ENCODE data around the gene ADAMTS12. TPM values are rescaled to one million over a fixed set of nuclear protein-coding genes. Genes with fewer than 3 reads are reported as not detected.

Gene ADAMTS12
- total and polyA plus RNA-seq, 9 of the 15 experiments (the other 6 are each of a cell fraction or from before 2014, with no cell fraction given): 0.11 TPM; not detected in 8

GRCh38 chr5:33936004-33936380, 44.2 kb upstream of the ADAMTS12 start:
- intact Hi-C loops (cut with micrococcal nuclease) (no loop called here), in situ Hi-C loops (cut with MboI) (no loop called here)
- ChIA-PET CTCF (ENCODE audit: low intra/inter-chr PET ratio) (interaction anchor here (3.3 kb wide), 1 partner anchor 500 kb away, joined by 20 read pairs; no protein-coding TSS in a partner anchor), POLR2A (no interaction called here)
- peak; percentile 34 to 48 (median 46) for DNase-seq (ENCODE audit: extremely low read depth in 1 of 4, low spot score in 3 of 4)
- H3K79me2 ChIP-seq (ENCODE audit: control insufficient read depth, insufficient read depth, low read length): no peaks in the 10 kb centered on the region
- 6% methylated on average over 29 of the region's 30 CpGs for WGBS (ENCODE audit: insufficient coverage, low coverage, missing lambda C conversion rate)
- H3K4me1 ChIP-seq (replicated peaks in 1 of 2; ENCODE audit: control insufficient read depth in 2 of 2, insufficient read depth in 2 of 2, low read length in 2 of 2): peaks cover 0 to 18% of the 10 kb centered on the region in 2 experiments; a peak in 2 of 5 replicates
- no peak for FAIRE-seq
- no peaks in the 10 kb centered on the region for H4K20me1 ChIP-seq (replicated peaks; ENCODE audit: control insufficient read depth, insufficient read depth, low read length)
- H3K4me3 ChIP-seq: no peak overlapping the region
- no TSS peak for BruUV-seq (replicated peaks)
- no peak overlapping the region for H3K4me2 ChIP-seq (ENCODE audit: insufficient read depth, low read length)
- H3K27me3 ChIP-seq (ENCODE audit: control insufficient read depth in 2 of 2, insufficient read depth in 2 of 2, low read length in 2 of 2): peaks cover 14 to 32% of the 10 kb centered on the region in 2 experiments
- no peaks in the 10 kb centered on the region for H3K36me3 ChIP-seq (ENCODE audit: control insufficient read depth, insufficient read depth, low read length)
- H2AFZ ChIP-seq (ENCODE audit: low read depth, low read length): no peak overlapping the region
- no peak overlapping the region for H3K9ac ChIP-seq (ENCODE audit: insufficient read depth in 1 of 2, low read depth in 2 of 2, low read length in 2 of 2)
- no peaks in the 10 kb centered on the region for H3K9me1 ChIP-seq (ENCODE audit: control insufficient read depth, insufficient read depth, low read length)
- no peak overlapping the region for H3K27ac ChIP-seq (ENCODE audit: extremely low read depth, low read depth, low read length)
- H3K9me3 ChIP-seq (replicated peaks; ENCODE audit: control insufficient read depth, insufficient read depth, low read depth, low read length): no peaks in the 10 kb centered on the region
- ATAC-seq: peak; percentile 93
- TF ChIP-seq, protein P1, sequence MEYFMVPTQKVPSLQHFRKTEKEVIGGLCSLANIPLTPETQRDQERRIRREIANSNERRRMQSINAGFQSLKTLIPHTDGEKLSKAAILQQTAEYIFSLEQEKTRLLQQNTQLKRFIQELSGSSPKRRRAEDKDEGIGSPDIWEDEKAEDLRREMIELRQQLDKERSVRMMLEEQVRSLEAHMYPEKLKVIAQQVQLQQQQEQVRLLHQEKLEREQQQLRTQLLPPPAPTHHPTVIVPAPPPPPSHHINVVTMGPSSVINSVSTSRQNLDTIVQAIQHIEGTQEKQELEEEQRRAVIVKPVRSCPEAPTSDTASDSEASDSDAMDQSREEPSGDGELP (CRISPR knock-in tag; IDR thresholded peaks at IDR 0.05; ENCODE audit: borderline replicate concordance): peak; percentile 15; the same call in 1 of the 2 replicates
- TF ChIP-seq MIER1 (IDR thresholded peaks at IDR 0.05; ENCODE audit: low read depth) (peak; percentile 90), EHMT2 (IDR thresholded peaks at IDR 0.05) (peak; percentile 88), ZNF830 (CRISPR knock-in tag; IDR thresholded peaks at IDR 0.05) (no peak), NR3C1 (CRISPR knock-in tag; IDR thresholded peaks at IDR 0.05) (no peak)
- TF ChIP-seq, protein P2, sequence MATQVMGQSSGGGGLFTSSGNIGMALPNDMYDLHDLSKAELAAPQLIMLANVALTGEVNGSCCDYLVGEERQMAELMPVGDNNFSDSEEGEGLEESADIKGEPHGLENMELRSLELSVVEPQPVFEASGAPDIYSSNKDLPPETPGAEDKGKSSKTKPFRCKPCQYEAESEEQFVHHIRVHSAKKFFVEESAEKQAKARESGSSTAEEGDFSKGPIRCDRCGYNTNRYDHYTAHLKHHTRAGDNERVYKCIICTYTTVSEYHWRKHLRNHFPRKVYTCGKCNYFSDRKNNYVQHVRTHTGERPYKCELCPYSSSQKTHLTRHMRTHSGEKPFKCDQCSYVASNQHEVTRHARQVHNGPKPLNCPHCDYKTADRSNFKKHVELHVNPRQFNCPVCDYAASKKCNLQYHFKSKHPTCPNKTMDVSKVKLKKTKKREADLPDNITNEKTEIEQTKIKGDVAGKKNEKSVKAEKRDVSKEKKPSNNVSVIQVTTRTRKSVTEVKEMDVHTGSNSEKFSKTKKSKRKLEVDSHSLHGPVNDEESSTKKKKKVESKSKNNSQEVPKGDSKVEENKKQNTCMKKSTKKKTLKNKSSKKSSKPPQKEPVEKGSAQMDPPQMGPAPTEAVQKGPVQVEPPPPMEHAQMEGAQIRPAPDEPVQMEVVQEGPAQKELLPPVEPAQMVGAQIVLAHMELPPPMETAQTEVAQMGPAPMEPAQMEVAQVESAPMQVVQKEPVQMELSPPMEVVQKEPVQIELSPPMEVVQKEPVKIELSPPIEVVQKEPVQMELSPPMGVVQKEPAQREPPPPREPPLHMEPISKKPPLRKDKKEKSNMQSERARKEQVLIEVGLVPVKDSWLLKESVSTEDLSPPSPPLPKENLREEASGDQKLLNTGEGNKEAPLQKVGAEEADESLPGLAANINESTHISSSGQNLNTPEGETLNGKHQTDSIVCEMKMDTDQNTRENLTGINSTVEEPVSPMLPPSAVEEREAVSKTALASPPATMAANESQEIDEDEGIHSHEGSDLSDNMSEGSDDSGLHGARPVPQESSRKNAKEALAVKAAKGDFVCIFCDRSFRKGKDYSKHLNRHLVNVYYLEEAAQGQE (IDR thresholded peaks at IDR 0.05; ENCODE audit: borderline replicate concordance): peak; percentile 98
- TF ChIP-seq, protein P2 (CRISPR knock-in tag; IDR thresholded peaks at IDR 0.05; ENCODE audit: low read depth): peak; percentile 92
- TF ChIP-seq, protein P3, sequence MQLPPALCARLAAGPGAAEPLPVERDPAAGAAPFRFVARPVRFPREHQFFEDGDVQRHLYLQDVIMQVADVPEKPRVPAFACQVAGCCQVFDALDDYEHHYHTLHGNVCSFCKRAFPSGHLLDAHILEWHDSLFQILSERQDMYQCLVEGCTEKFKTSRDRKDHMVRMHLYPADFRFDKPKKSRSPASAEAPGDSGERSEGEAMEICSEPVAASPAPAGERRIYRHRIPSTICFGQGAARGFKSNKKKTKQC (CRISPR knock-in tag; IDR thresholded peaks at IDR 0.05): 0 out of 2 replicates have a peak, but pooled peaks have one; percentile 35
- TF ChIP-seq, protein P4, sequence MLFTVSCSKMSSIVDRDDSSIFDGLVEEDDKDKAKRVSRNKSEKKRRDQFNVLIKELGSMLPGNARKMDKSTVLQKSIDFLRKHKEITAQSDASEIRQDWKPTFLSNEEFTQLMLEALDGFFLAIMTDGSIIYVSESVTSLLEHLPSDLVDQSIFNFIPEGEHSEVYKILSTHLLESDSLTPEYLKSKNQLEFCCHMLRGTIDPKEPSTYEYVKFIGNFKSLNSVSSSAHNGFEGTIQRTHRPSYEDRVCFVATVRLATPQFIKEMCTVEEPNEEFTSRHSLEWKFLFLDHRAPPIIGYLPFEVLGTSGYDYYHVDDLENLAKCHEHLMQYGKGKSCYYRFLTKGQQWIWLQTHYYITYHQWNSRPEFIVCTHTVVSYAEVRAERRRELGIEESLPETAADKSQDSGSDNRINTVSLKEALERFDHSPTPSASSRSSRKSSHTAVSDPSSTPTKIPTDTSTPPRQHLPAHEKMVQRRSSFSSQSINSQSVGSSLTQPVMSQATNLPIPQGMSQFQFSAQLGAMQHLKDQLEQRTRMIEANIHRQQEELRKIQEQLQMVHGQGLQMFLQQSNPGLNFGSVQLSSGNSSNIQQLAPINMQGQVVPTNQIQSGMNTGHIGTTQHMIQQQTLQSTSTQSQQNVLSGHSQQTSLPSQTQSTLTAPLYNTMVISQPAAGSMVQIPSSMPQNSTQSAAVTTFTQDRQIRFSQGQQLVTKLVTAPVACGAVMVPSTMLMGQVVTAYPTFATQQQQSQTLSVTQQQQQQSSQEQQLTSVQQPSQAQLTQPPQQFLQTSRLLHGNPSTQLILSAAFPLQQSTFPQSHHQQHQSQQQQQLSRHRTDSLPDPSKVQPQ (CRISPR knock-in tag; IDR thresholded peaks at IDR 0.05; ENCODE audit: borderline replicate concordance): no peak
